NCI-H1105 treated with DMSO at 0.1 percent for 48 hours (cell line): ENCODE measurements around the gene ZNF385D.
A peak's percentile ranks its signal among the peaks of the same experiment; 100 is the strongest.
"Not testable (repeated sequence)": the region's sequence is repeated elsewhere in the genome, so short reads cannot be mapped to it uniquely, and the experiment has no call there.

Source experiments
- DNase-seq: peaks from one replicate; lab custom pipeline; 2025; lab: John Stamatoyannopoulos, UW

ZNF385D gene

DNA sequence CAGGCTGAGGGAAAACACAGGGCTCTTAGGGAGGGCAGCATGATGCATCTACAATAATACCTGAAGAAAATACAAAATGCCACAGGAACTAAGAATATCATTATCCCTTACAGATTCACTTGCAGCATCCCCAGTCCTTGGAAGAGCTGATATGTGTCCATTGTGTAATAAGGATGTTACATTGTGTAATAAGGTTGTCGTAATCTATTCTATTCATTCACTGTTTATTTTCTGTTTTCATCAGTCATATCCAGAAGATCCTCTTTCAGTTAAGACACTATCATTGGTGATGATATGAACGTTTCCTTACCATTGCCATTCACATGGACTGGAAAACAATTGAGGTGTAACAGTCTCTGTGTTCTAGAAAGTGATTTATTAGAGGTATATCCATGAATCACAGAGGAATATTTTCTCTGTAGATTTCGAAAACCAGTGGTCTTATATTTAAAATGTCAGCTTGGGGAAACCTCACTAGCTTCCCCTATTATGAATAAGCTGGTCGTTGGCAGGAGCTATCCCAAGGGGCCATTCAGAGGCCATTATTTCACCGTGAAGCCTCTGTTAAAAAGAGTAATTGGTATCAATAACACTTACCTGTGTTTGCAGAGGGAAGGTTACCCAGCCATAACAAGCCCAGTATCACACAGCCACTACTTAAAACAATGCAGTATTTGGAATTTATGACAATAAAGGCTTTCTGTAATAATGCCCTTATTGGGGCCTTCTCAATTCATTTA is 241.1 kb downstream of the ZNF385D start:
- peak; percentile 71 for DNase-seq

DNA sequence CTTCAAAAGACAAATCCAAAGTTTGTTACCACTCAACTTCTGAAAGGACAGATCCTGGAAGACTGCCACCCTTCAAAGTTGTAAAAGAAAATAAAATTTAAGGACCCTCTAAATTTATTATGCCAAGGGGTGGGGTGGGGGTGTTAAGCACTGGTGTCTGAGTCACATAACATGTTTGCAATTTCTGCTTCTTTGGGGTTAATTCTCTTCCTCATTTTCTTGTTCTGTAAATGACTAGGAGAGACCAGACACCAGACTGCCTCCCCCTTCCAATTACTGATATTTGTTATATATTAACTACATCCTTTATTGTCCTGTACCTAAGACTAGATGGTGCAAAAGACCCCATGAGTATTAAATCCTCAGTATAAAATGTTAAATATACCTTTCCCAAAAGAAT is 242.8 kb downstream of the ZNF385D start:
- no peak for DNase-seq

- DNase-seq, result no peak
These were observed 245.1 kb downstream of the ZNF385D start for GRCh38 chr3:21505711-21506460.

- DNase-seq, result no peak
These were observed 248.4 kb downstream of the ZNF385D start for GRCh38 chr3:21502656-21503055.

DNA sequence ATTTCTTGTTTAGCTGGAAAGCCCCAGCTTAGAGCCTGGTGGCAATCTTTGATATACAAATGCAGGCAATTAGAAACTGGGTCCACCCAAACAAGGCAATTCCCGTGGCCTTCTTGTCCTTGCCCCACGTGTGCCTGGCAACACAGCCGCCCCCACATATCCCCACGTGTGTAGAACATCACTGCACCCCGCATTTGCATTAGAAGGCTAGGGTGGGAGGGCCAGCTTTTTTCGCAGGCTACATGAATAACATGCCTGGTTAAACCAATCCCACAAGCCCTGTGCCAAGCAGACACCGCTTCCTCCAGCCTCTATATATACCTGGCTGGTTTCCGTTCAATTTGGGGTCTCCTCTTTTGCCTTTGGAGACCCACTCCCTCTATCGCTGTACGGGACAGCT is 250.2 kb downstream of the ZNF385D start:
- DNase-seq, result no peak

DNA sequence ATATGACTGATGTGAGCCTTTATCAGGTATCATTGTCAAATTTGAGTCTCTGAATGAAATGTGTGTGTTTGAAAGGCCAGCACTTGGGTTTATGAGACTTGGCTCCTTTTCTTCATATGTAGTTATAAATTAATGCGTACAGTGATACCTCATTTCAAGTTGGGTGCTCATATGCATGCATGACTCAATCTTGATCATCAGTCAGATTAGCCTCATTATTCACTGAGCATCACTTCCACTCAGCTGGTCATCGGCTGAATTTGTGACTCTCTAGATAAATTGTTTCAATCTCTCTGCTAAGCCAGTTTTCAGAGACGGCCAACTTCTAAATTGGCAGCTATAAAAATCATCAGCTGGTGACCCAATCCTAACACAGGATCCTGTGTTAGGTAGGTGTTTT is 260.3 kb downstream of the ZNF385D start:
- DNase-seq, result not testable (repeated sequence)

DNA sequence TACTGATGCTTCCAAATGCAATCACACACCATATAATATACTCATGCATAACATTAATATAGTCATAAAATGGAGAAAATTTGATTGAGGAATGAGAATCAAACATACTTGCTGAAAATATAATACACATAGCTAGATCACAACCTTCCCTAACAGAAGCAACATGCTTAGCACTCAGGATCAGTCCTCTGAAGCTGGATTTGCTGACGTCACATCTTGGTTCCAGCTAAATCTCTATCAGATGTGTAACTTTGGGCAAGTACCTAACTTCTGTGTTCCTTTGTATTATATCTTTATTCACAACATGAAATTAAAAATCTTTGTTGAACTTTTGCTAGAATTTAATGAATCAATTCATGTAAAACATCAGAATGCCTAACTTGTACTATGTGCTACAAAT is 263.5 kb downstream of the ZNF385D start:
- DNase-seq, result no peak

- not testable (repeated sequence) for DNase-seq
These were observed 264.7 kb downstream of the ZNF385D start for GRCh38 chr3:21486024-21486935.

GRCh38 chr3:21484828-21485144 is 266.2 kb downstream of the ZNF385D start:
- DNase-seq, result no peak

- DNase-seq, result peak; percentile 34
These were observed 266.8 kb downstream of the ZNF385D start for GRCh38 chr3:21484057-21484827.

DNA sequence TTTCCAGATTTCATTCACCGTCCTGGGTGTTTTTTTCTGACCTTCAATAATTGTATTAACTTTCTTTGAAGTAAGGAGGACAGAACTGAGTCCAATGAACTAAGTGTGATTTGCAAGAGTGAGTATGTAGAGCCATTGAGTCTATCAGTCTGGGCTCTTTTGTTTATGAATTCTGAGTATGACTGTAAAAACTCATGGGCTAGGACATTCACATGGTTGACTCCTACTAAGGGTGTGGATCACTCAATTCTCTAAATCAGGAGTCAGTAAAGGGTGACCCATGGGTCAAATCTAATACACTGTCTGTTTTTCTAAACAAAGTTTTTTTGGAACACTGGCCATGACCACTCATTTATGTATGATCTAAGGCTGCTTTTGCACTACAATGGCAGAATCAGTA is 269.0 kb downstream of the ZNF385D start:
- no peak for DNase-seq

GRCh38 chr3:21477541-21478288 is 273.3 kb downstream of the ZNF385D start:
- no peak for DNase-seq

- no peak for DNase-seq
These were observed 284.5 kb downstream of the ZNF385D start for GRCh38 chr3:21466476-21466875.

- no peak for DNase-seq
These were observed 286.3 kb downstream of the ZNF385D start for GRCh38 chr3:21464746-21465145.

GRCh38 chr3:21463319-21463718 is 287.7 kb downstream of the ZNF385D start:
- no peak for DNase-seq

GRCh38 chr3:21462141-21462540 is 288.9 kb downstream of the ZNF385D start:
- no peak for DNase-seq

GRCh38 chr3:21457084-21457483 is 293.9 kb downstream of the ZNF385D start:
- no peak for DNase-seq

- no peak for DNase-seq
These were observed 301.3 kb downstream of the ZNF385D start for GRCh38 chr3:21449738-21450137.

DNA sequence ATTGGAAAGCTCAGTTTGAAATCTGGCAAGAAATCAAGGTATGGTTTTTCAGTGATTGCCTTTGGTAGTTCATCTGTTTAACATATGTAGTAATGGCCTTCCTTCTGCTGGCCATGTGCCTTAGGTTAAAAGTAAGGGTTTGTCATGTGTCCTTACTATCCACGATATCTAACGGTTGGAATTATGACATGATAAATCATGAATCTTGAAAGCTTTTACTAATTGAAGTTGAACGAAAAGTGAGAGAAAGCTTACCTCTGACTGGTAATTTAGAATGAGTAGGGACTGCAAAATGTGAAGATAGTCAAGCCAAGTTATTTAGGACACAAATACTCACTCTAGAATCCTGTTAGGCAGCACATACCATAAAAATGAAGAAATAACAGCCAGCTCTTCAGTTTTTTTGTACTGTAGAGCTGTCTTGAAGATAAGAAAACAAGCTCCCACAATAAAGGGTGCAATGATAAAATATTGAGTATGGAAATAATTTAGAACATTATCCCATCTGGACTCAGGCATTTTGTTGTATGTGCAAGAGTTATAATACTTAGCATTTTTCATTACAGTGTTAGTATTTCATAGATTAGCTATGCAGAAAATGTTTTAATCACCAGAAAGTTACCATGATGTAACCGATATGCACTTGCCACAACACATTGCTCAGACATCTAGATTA is 303.4 kb downstream of the ZNF385D start:
- no peak for DNase-seq

DNA sequence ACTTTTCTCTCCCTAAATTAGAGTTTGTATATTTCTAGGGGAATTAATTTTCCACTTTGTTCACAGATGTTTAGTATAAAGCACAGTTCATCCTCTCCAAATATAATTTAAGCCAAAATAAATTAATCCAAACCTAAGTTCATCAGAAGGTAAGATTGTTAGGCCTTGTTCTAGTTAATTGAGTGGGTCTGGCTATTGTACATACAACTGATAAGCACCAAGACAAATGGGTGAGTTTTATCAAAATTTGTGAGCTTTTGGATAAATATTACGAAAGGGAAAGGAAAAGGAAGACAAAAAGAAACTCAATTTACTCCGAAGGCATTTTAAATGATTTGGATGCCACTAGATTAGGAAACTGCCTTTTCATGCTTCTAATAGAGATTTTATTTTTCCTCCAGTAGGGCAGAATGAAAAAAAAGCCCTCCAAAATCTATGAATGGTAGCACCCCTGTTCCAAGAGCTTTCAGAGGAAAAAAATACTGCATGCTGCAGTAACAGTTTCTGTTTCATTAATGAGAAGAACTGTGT is 304.0 kb downstream of the ZNF385D start:
- no peak for DNase-seq
